NB4 (cell line): ENCODE data around the gene TNS1.

Source experiments
- DNase-seq: peaks from one replicate; pipeline ENCODE4 v3.0.0; 2010; ENCODE audit warnings: low read depth
- H3K4me3 ChIP-seq: one replicate; pipeline ENCODE4 v1.5.1; 2011; ENCODE audit warnings: mild to moderate bottlenecking, low read depth, low read length, moderate library complexity
- CTCF ChIP-seq: IDR thresholded peaks from one replicate; pipeline ENCODE4 v1.5.1; 2012; ENCODE audit warnings: low read depth, low read length
- MAX ChIP-seq: IDR thresholded peaks from 2 replicates; pipeline ENCODE4 v1.6.1; 2011; ENCODE audit warnings: low read depth, low read length
- MYC ChIP-seq: IDR thresholded peaks from 2 replicates; pipeline ENCODE4 v1.6.1; 2011; ENCODE audit warnings: low read depth, low read length
- POLR2A ChIP-seq: IDR thresholded peaks from 2 replicates; pipeline ENCODE4 v1.6.1; 2011; ENCODE audit warnings: mild to moderate bottlenecking; ENCODE audit not compliant: insufficient read length; ENCODE audit errors: extremely low read depth

TNS1 gene

GRCh38 chr2:217920879-217921603 is 81.8 kb downstream of the TNS1 start:
- no peak for TF ChIP-seq CTCF
- TF ChIP-seq POLR2A, result no peak
- TF ChIP-seq MAX, result no peak
- TF ChIP-seq MYC, result no peak
- DNase-seq, result no peak
- no peak overlapping the region for H3K4me3 ChIP-seq

- DNase-seq, result peak; percentile 54
- no peak overlapping the region for H3K4me3 ChIP-seq
- no peak for TF ChIP-seq CTCF
- no peak for TF ChIP-seq MAX
Measured at GRCh38 chr2:217919781-217920351, 82.9 kb downstream of the TNS1 start.

GRCh38 chr2:217919204-217919603 is 83.6 kb downstream of the TNS1 start:
- no peak overlapping the region for H3K4me3 ChIP-seq
- no peak for DNase-seq
- no peak for TF ChIP-seq MAX
- no peak for TF ChIP-seq POLR2A
- TF ChIP-seq CTCF, result no peak
- no peak for TF ChIP-seq MYC

- no peak overlapping the region for H3K4me3 ChIP-seq
- TF ChIP-seq CTCF (peak; percentile 15), POLR2A (no peak), MYC (no peak)
- DNase-seq, result peak; percentile 29
Measured at GRCh38 chr2:217918308-217919024, 84.3 kb downstream of the TNS1 start.

- no peak overlapping the region for H3K4me3 ChIP-seq
- no peak for DNase-seq
- no peak for TF ChIP-seq MAX
- no peak for TF ChIP-seq MYC
- TF ChIP-seq CTCF, result no peak
- TF ChIP-seq POLR2A, result no peak
Measured at GRCh38 chr2:217916504-217917254, 86.1 kb downstream of the TNS1 start.
